H9 (cell line): Measurements from ENCODE around the gene CDK5R1. TPM values are rescaled to one million over a fixed set of nuclear protein-coding genes. Genes with fewer than 3 reads are reported as not detected.

ENCODE experiments used
- DNase-seq: peaks from one replicate; pipeline ENCODE4 v3.0.0-alpha.2; 2017
- H2AFZ ChIP-seq: one replicate; pipeline ENCODE4 v1.6.1; 2013; ENCODE audit warnings: mild to moderate bottlenecking, low read length, control low read depth, moderate library complexity
- H2AK5ac ChIP-seq: 2 replicates; pipeline ENCODE4 v1.6.1; 2013; ENCODE audit warnings: low read length, control low read depth, mixed read lengths; ENCODE audit not compliant: insufficient read length
- H2BK120ac ChIP-seq: one replicate; pipeline ENCODE4 v1.6.1; 2013; ENCODE audit warnings: low read depth, mild to moderate bottlenecking, low read length, control low read depth, inconsistent platforms; ENCODE audit not compliant: poor library complexity, severe bottlenecking
- H2BK12ac ChIP-seq: 2 replicates; pipeline ENCODE4 v1.6.1; 2013; ENCODE audit warnings: low read length, control low read depth, mixed read lengths, low read depth; ENCODE audit not compliant: insufficient read length
- H2BK15ac ChIP-seq: 2 replicates; pipeline ENCODE4 v1.6.1; 2013; ENCODE audit warnings: low read depth, low read length, control low read depth
- H2BK20ac ChIP-seq: one replicate; pipeline ENCODE4 v1.6.1; 2013; ENCODE audit warnings: low read depth, mild to moderate bottlenecking, low read length, control low read depth, inconsistent platforms; ENCODE audit not compliant: poor library complexity, severe bottlenecking
- H2BK5ac ChIP-seq: 2 replicates; pipeline ENCODE4 v1.6.1; 2013; ENCODE audit warnings: low read length, control low read depth, mixed read lengths; ENCODE audit not compliant: insufficient read length
- H3K14ac ChIP-seq: 2 replicates; pipeline ENCODE4 v1.6.1; 2013; ENCODE audit warnings: low read length, control low read depth; ENCODE audit not compliant: insufficient read depth
- H3K18ac ChIP-seq: 2 replicates; pipeline ENCODE4 v1.6.1; 2013; ENCODE audit warnings: low read depth, mild to moderate bottlenecking, mixed read lengths, low read length, control low read depth; ENCODE audit not compliant: insufficient read length
- H3K23ac ChIP-seq: 2 replicates; pipeline ENCODE4 v1.6.1; 2013; ENCODE audit warnings: low read length, control low read depth, mixed read lengths, low read depth; ENCODE audit not compliant: insufficient read length
- H3K23me2 ChIP-seq: 2 replicates; pipeline ENCODE4 v1.6.1; 2013; ENCODE audit warnings: low read depth, mild to moderate bottlenecking, mixed read lengths, low read length, control low read depth; ENCODE audit not compliant: insufficient read length, poor library complexity, severe bottlenecking
- H3K27ac ChIP-seq: 2 replicates; pipeline ENCODE4 v1.5.1; 2013; ENCODE audit warnings: low read length, control low read depth, mixed read lengths, low read depth; ENCODE audit not compliant: insufficient read length
- H3K27me3 ChIP-seq: 2 replicates; pipeline ENCODE4 v1.6.1; 2013; ENCODE audit warnings: low read length, control low read depth, inconsistent platforms; ENCODE audit not compliant: insufficient read depth
- H3K4ac ChIP-seq: 2 replicates; pipeline ENCODE4 v1.6.1; 2013; ENCODE audit warnings: low read depth, mild to moderate bottlenecking, control low read depth, inconsistent platforms, low read length, moderate library complexity
- H3K4me1 ChIP-seq: 2 replicates; pipeline ENCODE4 v1.6.1; 2013; ENCODE audit warnings: low read length, control low read depth, inconsistent platforms; ENCODE audit not compliant: insufficient read depth
- H3K4me2 ChIP-seq: 2 replicates; pipeline ENCODE4 v1.6.1; 2013; ENCODE audit warnings: low read length, control low read depth, mixed read lengths; ENCODE audit not compliant: insufficient read length, insufficient read depth
- H3K56ac ChIP-seq: 2 replicates; pipeline ENCODE4 v1.6.1; 2013; ENCODE audit warnings: low read depth, mild to moderate bottlenecking, mixed read lengths, low read length, control low read depth; ENCODE audit not compliant: insufficient read length
- H3K79me1 ChIP-seq: 2 replicates; pipeline ENCODE4 v1.6.1; 2013; ENCODE audit warnings: low read depth, mild to moderate bottlenecking, moderate library complexity, low read length, control low read depth, inconsistent platforms; ENCODE audit not compliant: insufficient read depth, poor library complexity, severe bottlenecking
- H3K79me2 ChIP-seq: 2 replicates; pipeline ENCODE4 v1.6.1; 2013; ENCODE audit warnings: low read length, control low read depth, inconsistent platforms; ENCODE audit not compliant: insufficient read depth
- H3K9ac ChIP-seq: 2 replicates; pipeline ENCODE4 v1.6.1; 2013; ENCODE audit warnings: low read length, control low read depth, mixed read lengths; ENCODE audit not compliant: insufficient read length; ENCODE audit errors: extremely low read depth
- H3K9me3 ChIP-seq: one replicate; pipeline ENCODE4 v1.6.1; 2013; ENCODE audit warnings: low read depth, low read length, inconsistent platforms; ENCODE audit not compliant: control insufficient read depth
- H3T11ph ChIP-seq: one replicate; pipeline ENCODE4 v1.6.1; 2013; ENCODE audit warnings: mild to moderate bottlenecking, low read length, control low read depth, inconsistent platforms
- H4K20me1 ChIP-seq: one replicate; pipeline ENCODE4 v1.6.1; 2013; ENCODE audit not compliant: control insufficient read depth, insufficient read length, insufficient read depth
- H4K5ac ChIP-seq: 2 replicates; pipeline ENCODE4 v1.6.1; 2013; ENCODE audit warnings: low read depth, mild to moderate bottlenecking, mixed read lengths, low read length, control low read depth; ENCODE audit not compliant: insufficient read length
- H4K8ac ChIP-seq: replicated peaks from 2 replicates; pipeline ENCODE4 v1.6.1; 2013; ENCODE audit warnings: low read length, control low read depth, mixed read lengths, low read depth; ENCODE audit not compliant: insufficient read length
- H4K91ac ChIP-seq: 2 replicates; pipeline ENCODE4 v1.6.1; 2013; ENCODE audit warnings: low read depth, mild to moderate bottlenecking, moderate library complexity, mixed read lengths, low read length, control low read depth; ENCODE audit not compliant: insufficient read length
- H3K27ac Mint-ChIP-seq, 3 experiments: 2 replicates in 2 of 3; 3 replicates in 1 of 3; pipeline ENCODE4 v1.8.0; 2020 to 2021; ENCODE audit warnings: mixed read lengths in 3 of 3, mild to moderate bottlenecking in 1 of 3, moderate library complexity in 1 of 3
- H3K27me3 Mint-ChIP-seq: 2 replicates; pipeline ENCODE4 v1.8.0; 2021; ENCODE audit warnings: low read depth, mild to moderate bottlenecking, moderate library complexity, mixed read lengths
- H3K36me3 Mint-ChIP-seq, 3 experiments: 2 replicates in 2 of 3; 3 replicates in 1 of 3; pipeline ENCODE4 v1.8.0; 2020 to 2021; ENCODE audit warnings: low read depth in 3 of 3, mixed read lengths in 3 of 3; ENCODE audit not compliant: insufficient read depth in 1 of 3
- H3K4me1 Mint-ChIP-seq, 2 experiments: 2 replicates each; pipeline ENCODE4 v1.8.0; 2020; ENCODE audit warnings: mixed read lengths in 2 of 2
- H3K4me3 Mint-ChIP-seq, 2 experiments: 2 replicates in 1 of 2; 3 replicates in 1 of 2; pipeline ENCODE4 v1.8.0; 2020 to 2021; ENCODE audit warnings: mild to moderate bottlenecking in 2 of 2, mixed read lengths in 2 of 2, moderate library complexity in 1 of 2
- H3K9me3 Mint-ChIP-seq, 2 experiments: 2 replicates in 1 of 2; 3 replicates in 1 of 2; pipeline ENCODE4 v1.8.0; 2020; ENCODE audit warnings: mild to moderate bottlenecking in 2 of 2, mixed read lengths in 2 of 2, moderate library complexity in 1 of 2
- CTCF ChIP-seq: fragments of 200-600 bp; sonication (generic); conservative IDR thresholded peaks from 3 replicates; pipeline ENCODE4 v1.8.0; 2021; ENCODE audit warnings: antibody characterized with exemption, mild to moderate bottlenecking
- WGBS: extraction: QIAGEN DNeasy Blood & Tissue Kit; methylation state at CpG from one replicate; pipeline ENCODE4 v1.1.7; 2013; ENCODE audit warnings: missing lambda C conversion rate, low lambda C conversion rate, mixed read lengths; ENCODE audit not compliant: insufficient read length; ENCODE audit errors: extremely low coverage; 5-methylcytosine and 5-hydroxymethylcytosine counted together
- total RNA-seq: library from RNA; stranded (reverse); gene quantifications from 2 replicates; pipeline ENCODE4 v1.2.1, GENCODE V29; 2021

The CDK5R1 gene
- total RNA-seq, 1 experiment from 2014 or later: 11.4 TPM

- Histone ChIP-seq H3K4ac (no peak overlapping the region), H3K56ac (no peak overlapping the region), H3K23ac (no peak overlapping the region), H4K91ac (no peak overlapping the region), H4K20me1 (no peaks in the 10 kb centered on the region), H2BK120ac (no peak overlapping the region), H2BK5ac (no peak overlapping the region), H3K23me2 (no peaks in the 10 kb centered on the region), H3K14ac (no peak overlapping the region), H3K4me2 (no peak overlapping the region), H3K27ac (no peak overlapping the region), H2AK5ac (no peak overlapping the region), H2BK12ac (no peak overlapping the region), H3K18ac (no peak overlapping the region), H3K9ac (no peak overlapping the region), H2BK15ac (no peak overlapping the region), H3K27me3 (no peaks in the 10 kb centered on the region), H3K79me1 (no peaks in the 10 kb centered on the region), H3K4me1 (no peaks in the 10 kb centered on the region), H3T11ph (no peak overlapping the region), H4K5ac (no peak overlapping the region), H2BK20ac (no peak overlapping the region), H2AFZ (no peak overlapping the region), H3K79me2 (no peaks in the 10 kb centered on the region), H4K8ac (no peak overlapping the region), H3K9me3 (no peaks in the 10 kb centered on the region)
- no peak for DNase-seq
- no peaks in the 10 kb centered on the region for H3K27me3 Mint-ChIP-seq
- WGBS: no CpG with 5 or more reads among the region's 7 CpGs
- no peaks in the 10 kb centered on the region for H3K9me3 Mint-ChIP-seq
- TF ChIP-seq CTCF: no peak
- no peaks in the 10 kb centered on the region; a peak in 1 of 7 replicates for H3K36me3 Mint-ChIP-seq
- no peak overlapping the region; a peak in 1 of 7 replicates for H3K27ac Mint-ChIP-seq
- peaks cover 8 to 9% of the 10 kb centered on the region in 2 experiments for H3K4me1 Mint-ChIP-seq
- no peak overlapping the region for H3K4me3 Mint-ChIP-seq
Measured at GRCh38 chr17:32528825-32529224, 42.0 kb downstream of the CDK5R1 start.
